Epidermal melanocyte (primary cell): Measurements from ENCODE around the gene BTC.
"Not testable (repeated sequence)": the region's sequence is repeated elsewhere in the genome, so short reads cannot be mapped to it uniquely, and the experiment has no call there.

Experiments used
- DNase-seq: peaks from one replicate; pipeline ENCODE4 v3.0.0; 2011; ENCODE audit warnings: low spot score; ENCODE audit not compliant: insufficient read length

BTC gene

DNA sequence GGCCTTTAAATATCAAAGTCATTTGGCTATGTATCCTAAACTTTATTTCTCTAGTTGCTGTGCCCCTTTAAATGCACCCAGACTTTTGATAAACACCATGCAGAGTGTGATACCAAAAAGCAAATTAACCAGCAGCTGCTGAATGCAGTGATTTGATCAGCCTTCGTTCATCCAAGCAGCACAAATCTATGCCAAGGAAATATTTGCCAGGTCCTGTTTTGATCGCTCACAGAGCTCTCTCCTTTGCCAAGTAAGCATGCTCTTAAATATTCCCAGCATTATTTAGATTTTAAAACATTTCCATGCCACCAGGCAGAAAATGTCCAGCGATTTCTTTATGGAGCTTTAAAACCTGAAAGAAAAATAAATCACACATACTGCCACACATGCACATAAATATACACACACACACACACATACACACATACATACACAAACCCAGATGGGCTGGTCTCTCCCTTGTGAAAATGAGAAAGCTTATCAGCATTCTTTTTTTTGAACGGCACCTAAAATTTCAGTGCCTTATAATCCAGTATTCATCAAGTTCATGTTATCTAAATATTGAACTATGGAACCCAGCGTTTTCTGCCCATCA, 35.7 kb downstream of the BTC start:
- no peak for DNase-seq

DNA sequence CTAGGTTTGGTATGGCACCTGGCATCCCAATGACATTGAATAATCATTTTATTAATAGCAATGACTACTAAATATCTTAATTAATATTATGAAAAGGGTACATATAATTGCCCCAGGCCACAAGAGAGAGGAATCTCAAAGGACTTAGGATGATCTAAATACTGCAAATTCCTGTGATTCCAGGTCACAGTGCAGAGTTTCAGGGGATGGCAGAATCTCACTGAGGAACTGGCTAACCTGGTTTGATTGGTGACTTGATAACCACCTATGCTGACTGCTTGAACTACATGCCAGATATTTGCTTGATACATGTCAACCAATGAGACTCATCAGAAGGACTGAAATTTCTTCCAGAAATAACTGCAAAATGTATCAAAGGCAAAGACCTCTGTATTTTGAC, 37.2 kb downstream of the BTC start:
- DNase-seq, result no peak

DNA sequence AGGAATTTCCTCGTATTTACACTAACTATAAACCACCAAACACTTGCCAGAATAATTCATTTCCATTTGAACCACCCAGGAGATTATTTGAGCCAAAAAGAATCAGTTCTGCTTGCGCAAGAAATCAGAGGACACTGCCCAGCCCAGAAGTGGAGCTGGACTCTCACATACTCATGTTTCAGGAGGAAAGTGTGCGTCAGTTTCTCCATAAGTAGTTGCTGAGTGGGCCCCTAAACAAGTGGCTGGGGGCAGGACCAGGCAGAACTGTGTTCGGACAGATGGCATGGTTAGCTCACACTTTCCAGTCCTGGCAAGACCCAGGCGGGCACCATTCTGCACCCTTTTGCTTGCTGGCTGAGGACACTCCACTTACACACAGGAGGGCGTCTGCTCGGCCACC, 38.8 kb downstream of the BTC start:
- DNase-seq, result no peak

- no peak for DNase-seq
Observed at GRCh38 chr4:74754218-74754617, 40.1 kb downstream of the BTC start.

DNA sequence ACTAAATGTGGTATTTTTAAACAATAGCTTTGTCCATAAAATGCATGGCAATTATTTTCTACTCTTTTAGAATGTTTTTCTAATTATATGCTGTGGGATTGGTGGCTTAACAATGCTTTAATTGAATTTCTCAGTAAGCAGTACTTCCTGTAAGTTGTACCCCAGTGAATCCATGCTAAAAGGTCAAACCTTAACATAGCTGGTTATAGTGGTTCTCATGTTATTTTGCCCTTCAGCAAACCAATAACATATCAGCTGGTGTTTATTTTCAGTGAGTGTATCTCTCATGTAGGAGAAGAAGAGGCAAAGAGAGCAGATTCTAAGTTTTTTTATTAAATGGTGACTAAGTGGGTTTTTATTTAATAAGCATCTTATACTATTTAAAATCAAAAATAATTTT, 41.5 kb downstream of the BTC start:
- DNase-seq, result no peak

DNA sequence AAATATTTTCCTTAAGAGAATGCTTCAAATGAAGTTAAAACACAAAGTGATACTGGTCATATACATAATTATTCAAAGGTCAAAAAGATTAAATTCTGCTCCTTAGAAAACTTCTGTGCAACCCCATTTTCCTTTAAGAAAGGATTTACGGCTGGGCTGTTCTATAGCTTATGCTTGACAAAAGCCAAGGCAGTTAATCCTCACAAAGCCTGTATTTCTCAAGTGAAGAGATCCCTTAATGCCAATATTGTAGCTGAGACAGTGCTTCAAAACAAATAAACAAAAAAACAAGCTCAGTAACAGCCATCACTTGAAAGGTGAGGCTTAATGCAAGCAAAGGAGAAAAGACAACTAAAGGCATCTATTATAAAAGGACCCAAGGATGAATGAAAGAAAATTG, 42.5 kb downstream of the BTC start:
- DNase-seq, result no peak

GRCh38 chr4:74751247-74751646, 43.1 kb downstream of the BTC start:
- no peak for DNase-seq

DNA sequence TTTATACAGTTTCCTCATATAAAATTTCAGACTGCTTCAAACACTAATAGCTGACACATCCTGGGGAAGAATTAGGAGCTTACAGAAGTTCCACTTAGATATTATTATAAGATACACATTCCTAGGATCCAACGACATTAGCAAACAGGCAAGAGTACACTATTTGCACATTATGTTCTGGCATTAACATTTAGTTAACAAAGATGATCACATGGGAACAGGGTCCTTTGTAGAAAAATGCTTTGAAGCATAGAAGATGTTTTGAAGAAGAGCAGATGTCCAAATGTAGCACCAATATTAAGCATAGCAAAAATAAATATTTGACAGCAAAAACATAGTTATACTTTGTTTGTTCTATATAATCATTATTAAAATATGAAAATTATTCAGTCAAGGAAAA, 52.1 kb downstream of the BTC start:
- DNase-seq, result no peak

- DNase-seq, result no peak
Observed at GRCh38 chr4:74738464-74739143, 55.7 kb downstream of the BTC start.

- no peak for DNase-seq
Observed at GRCh38 chr4:74734995-74735394, 59.3 kb downstream of the BTC start.

GRCh38 chr4:74733756-74734155, 60.6 kb downstream of the BTC start:
- no peak for DNase-seq

- DNase-seq, result no peak
Observed at GRCh38 chr4:74724979-74725378, 69.3 kb downstream of the BTC start.

DNA sequence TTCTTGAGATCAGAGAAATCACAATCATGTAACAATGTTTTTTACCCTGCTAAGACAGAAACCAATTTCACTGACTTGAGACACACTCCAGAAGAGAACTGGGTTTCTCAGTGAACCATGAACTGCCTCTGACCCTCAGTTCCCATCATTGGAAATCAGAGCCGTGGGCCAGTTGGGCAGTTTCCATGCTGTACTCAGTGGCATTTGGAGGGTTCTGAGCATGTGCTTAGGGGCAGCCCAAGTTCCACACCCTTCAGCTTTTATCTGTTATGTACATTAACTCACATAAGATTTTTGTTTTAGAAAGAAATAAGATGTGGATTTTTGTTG, 77.9 kb downstream of the BTC start:
- DNase-seq, result no peak

- no peak for DNase-seq
Observed at GRCh38 chr4:74715706-74716435, 78.5 kb downstream of the BTC start.

DNA sequence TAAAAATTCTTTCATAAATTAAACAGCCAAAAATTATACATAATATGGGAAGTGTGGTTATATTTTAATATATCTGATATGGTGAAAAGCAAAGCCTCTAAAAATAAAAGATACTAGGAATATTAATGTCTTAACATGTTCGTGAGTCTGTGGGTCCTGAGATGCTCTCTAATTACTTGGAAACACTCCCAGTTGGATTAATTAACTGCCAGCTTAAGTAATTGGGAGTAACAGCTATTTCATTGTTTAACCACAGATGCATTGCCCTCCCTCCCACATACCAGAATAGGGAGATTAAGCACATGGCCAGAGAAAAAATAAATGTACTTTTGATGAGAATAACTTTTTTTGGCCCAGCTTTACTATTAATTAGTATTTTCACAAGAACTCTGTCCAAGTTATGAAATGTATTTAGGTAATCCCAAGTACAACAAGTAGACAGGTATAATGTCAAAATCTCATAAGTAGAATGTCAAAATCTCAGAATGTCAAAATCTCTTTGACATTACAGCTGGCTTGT, 79.7 kb downstream of the BTC start:
- DNase-seq, result no peak

GRCh38 chr4:74708135-74708534, 86.2 kb downstream of the BTC start:
- DNase-seq, result not testable (repeated sequence)
